Testis (tissue), 3 donors: Measurements from ENCODE around the gene ANO8. TPM values are rescaled to one million over a fixed set of nuclear protein-coding genes. Genes with fewer than 3 reads are reported as not detected.
A peak's percentile ranks its signal among the peaks of the same experiment; 100 is the strongest.

ENCODE experiments used
- DNase-seq: peaks from one replicate; pipeline ENCODE4 v3.0.0-alpha.2; 2019
- H3K27ac ChIP-seq, 2 donors: fragments of 200-600 bp; sonication (generic); one replicate each; pipeline ENCODE4 v1.5.1; 2019
- H3K27me3 ChIP-seq: fragments of 200-600 bp; sonication (generic); one replicate; pipeline ENCODE4 v1.5.1; 2019
- H3K36me3 ChIP-seq: fragments of 200-600 bp; sonication (generic); one replicate; pipeline ENCODE4 v1.5.1; 2017; ENCODE audit warnings: low read depth; ENCODE audit errors: missing control alignments
- H3K4me1 ChIP-seq: fragments of 200-600 bp; sonication (generic); one replicate; pipeline ENCODE4 v1.5.1; 2019
- H3K4me3 ChIP-seq, 2 donors: fragments of 200-600 bp; sonication (generic); one replicate each; pipeline ENCODE4 v1.5.1; 2017 to 2019
- H3K9me3 ChIP-seq: fragments of 200-600 bp; sonication (generic); one replicate; pipeline ENCODE4 v1.5.1; 2017
- CTCF ChIP-seq, 3 experiments: fragments of 450-650 bp in 2 of 3; fragments of 200-600 bp in 1 of 3; sonication (generic) in 1 of 3; IDR thresholded peaks; one replicate each; pipeline ENCODE4 v1.5.1; 2016 to 2019; ENCODE audit warnings: antibody characterized with exemption in 3 of 3, mild to moderate bottlenecking in 2 of 3, moderate library complexity in 1 of 3
- POLR2A ChIP-seq: fragments of 450-650 bp; IDR thresholded peaks from one replicate; pipeline ENCODE4 v1.6.1; 2017; ENCODE audit warnings: antibody characterized with exemption, mild to moderate bottlenecking, moderate library complexity
- WGBS, 2 donors: methylation state at CpG; one replicate each; pipeline ENCODE4 v1.1.5; 2018; 5-methylcytosine and 5-hydroxymethylcytosine counted together
- intact Hi-C: fragments of 100-400 bp; cut with DNase I; formaldehyde crosslinking; loops from one replicate; pipeline ENCODE4 v1.15.1; 2023; ENCODE audit warnings: low total_unique reads
- polyA plus RNA-seq: library from polyadenylated mRNA; stranded (reverse); fragments of 350-450 nt; fragmentation: Illumina TruSeq; extraction: RNeasy Lipid Tissue Mini Kit (QIAGEN cat#74804); gene quantifications from one replicate; pipeline ENCODE4 v1.2.3, GENCODE V29; 2014; ENCODE audit warnings: low read depth, low replicate concordance; ENCODE audit not compliant: insufficient read depth
- total RNA-seq, 2 donors: library from RNA; depleted of rRNA; stranded (reverse); fragments of >200 nt; gene quantifications; one replicate each; pipeline ENCODE4 v1.2.3, GENCODE V29; 2016

The ANO8 gene
- total and polyA plus RNA-seq, 3 donors from 2014 or later, result 4.5 to 19.2 (median 17.5) TPM

- no peak for DNase-seq
- intact Hi-C loops, result no loop called here
- H3K27ac ChIP-seq, result no peak overlapping the region
- H3K4me1 ChIP-seq, result peaks cover 23% of the 10 kb centered on the region
- no peaks in the 10 kb centered on the region for H3K27me3 ChIP-seq
- WGBS, 2 donors, result 64 to 78% methylated on average over 8 to 11 of the region's 11 CpGs
- no peaks in the 10 kb centered on the region for H3K9me3 ChIP-seq
- TF ChIP-seq POLR2A (no peak), CTCF (IDR thresholded peaks at IDR 0.05) (no peak)
- H3K4me3 ChIP-seq, result no peak overlapping the region
- H3K36me3 ChIP-seq, result no peaks in the 10 kb centered on the region
Observed at GRCh38 chr19:17311455-17312188, 23.0 kb downstream of the ANO8 start.

GRCh38 chr19:17309965-17310461 is 24.6 kb downstream of the ANO8 start:
- WGBS, 2 donors, result 6% methylated on average over 13 to 23 of the region's 23 CpGs
- Histone ChIP-seq H3K27me3 (no peaks in the 10 kb centered on the region), H3K27ac (peak overlapping the region; percentile 64 to 74), H3K9me3 (no peaks in the 10 kb centered on the region), H3K4me1 (peaks cover 29% of the 10 kb centered on the region), H3K36me3 (no peaks in the 10 kb centered on the region), H3K4me3 (peak overlapping the region; percentile 79 to 98)
- TF ChIP-seq CTCF (IDR thresholded peaks at IDR 0.05), result no peak
- TF ChIP-seq POLR2A, result no peak
- DNase-seq, result no peak
- intact Hi-C loops, result no loop called here

- DNase-seq, result peak; percentile 100
Observed at GRCh38 chr19:17309198-17309964, 25.3 kb downstream of the ANO8 start, which contains the start of gene DDA1. Gene DDA1 (plus strand): TSS chr19:17309563. CDS start chr19:17309655, 92 bp downstream.

DNA sequence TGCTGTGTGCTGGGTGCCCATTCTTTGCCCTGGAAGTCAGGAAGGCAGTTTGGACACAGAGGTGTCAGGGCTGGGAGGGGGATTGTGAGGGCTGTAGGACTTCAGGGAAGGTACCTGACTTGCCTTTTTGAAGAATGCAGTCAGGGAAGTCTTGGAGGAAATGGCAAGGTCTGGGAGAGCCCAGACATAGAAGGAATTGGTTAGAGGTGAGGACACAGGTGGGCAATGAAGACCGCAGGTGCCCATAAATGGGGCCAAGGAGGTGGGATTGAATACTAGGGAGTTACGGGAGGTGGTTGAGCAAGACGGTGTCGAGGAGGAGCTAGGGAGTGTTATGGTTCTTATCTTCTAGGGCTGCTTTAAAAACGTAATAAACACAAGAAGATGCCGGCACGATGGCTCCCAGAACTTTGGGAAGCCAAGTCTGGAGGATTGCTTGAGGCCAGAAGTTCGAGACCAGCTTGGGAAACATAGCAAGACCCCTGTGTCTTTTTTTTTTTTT is 26.7 kb downstream of the ANO8 start:
- H3K4me1 ChIP-seq, result peaks cover 44% of the 10 kb centered on the region
- no peak for TF ChIP-seq POLR2A
- TF ChIP-seq CTCF (IDR thresholded peaks at IDR 0.05), result no peak
- no peak for DNase-seq
- H3K9me3 ChIP-seq, result no peaks in the 10 kb centered on the region
- no peak overlapping the region for H3K4me3 ChIP-seq
- no peaks in the 10 kb centered on the region for H3K36me3 ChIP-seq
- H3K27me3 ChIP-seq, result no peaks in the 10 kb centered on the region
- 65 to 69% methylated on average over 8 of the region's 8 CpGs for WGBS, 2 donors
- intact Hi-C loops, result no loop called here
- H3K27ac ChIP-seq, result no peak overlapping the region

More at GRCh38 chr19:17309198-17309964, 25.3 kb downstream of the ANO8 start, which contains the start of gene DDA1:
- no peaks in the 10 kb centered on the region for H3K9me3 ChIP-seq
- peak within 1 kb of the TSS; percentile 64 to 74 for H3K27ac ChIP-seq
- peaks cover 34% of the 10 kb centered on the region for H3K4me1 ChIP-seq
- H3K27me3 ChIP-seq, result no peaks in the 10 kb centered on the region
- 0 to 1% methylated on average over 24 to 46 of the region's 46 CpGs for WGBS, 2 donors
- intact Hi-C loops, result no loop called here
- no peaks in the 10 kb centered on the region for H3K36me3 ChIP-seq
- peak within 1 kb of the TSS; percentile 79 to 98 for H3K4me3 ChIP-seq
- TF ChIP-seq POLR2A (no peak), CTCF (IDR thresholded peaks at IDR 0.05) (no peak)
